Measurements from ENCODE around the gene FBN3. TPM values are rescaled to one million over a fixed set of nuclear protein-coding genes. Genes with fewer than 3 reads are reported as not detected.

The FBN3 gene
- total RNA-seq, 1 experiment from 2014 or later = 0.10 TPM

DNA sequence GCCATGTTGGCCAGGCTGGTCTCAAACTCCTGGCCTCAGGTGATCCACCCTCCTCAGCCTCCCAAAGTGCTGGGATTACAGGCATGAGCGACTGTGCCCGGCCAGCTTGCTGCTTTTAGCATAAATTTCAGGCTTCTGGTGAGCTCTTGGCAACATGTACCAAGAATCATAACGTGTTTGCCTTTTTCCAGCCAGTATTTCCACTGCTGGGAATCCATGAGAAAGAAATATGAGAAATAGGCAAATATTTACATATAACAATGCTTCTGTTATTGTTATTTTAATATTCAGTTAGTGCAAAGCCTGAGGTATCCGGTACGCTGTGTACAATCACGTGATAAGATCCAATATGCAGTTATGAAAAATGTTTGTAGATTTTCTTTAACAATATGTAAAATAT, 30.6 kb upstream of the FBN3 start:
- in situ Hi-C loops (cut with HindIII; ENCODE audit: low pct_unique_long_range_greater_than_20kb, low sequenced_read_pairs) = no loop called here
- no peak for TF ChIP-seq POLR2AphosphoS5 (IDR thresholded peaks at IDR 0.05; ENCODE audit: low read depth, low read length)
- TF ChIP-seq, protein P1, sequence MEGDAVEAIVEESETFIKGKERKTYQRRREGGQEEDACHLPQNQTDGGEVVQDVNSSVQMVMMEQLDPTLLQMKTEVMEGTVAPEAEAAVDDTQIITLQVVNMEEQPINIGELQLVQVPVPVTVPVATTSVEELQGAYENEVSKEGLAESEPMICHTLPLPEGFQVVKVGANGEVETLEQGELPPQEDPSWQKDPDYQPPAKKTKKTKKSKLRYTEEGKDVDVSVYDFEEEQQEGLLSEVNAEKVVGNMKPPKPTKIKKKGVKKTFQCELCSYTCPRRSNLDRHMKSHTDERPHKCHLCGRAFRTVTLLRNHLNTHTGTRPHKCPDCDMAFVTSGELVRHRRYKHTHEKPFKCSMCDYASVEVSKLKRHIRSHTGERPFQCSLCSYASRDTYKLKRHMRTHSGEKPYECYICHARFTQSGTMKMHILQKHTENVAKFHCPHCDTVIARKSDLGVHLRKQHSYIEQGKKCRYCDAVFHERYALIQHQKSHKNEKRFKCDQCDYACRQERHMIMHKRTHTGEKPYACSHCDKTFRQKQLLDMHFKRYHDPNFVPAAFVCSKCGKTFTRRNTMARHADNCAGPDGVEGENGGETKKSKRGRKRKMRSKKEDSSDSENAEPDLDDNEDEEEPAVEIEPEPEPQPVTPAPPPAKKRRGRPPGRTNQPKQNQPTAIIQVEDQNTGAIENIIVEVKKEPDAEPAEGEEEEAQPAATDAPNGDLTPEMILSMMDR (IDR thresholded peaks at IDR 0.05) = no peak
- TF ChIP-seq SIN3A (IDR thresholded peaks at IDR 0.05; ENCODE audit: borderline replicate concordance, insufficient read depth, low read depth, low read length) = no peak
- no peak for TF ChIP-seq TCF7L2 (IDR thresholded peaks at IDR 0.05; ENCODE audit: low read depth, low read length)
- intact Hi-C loops (cut with micrococcal nuclease; ENCODE audit: unreplicated experiment) = no loop called here
- Histone ChIP-seq H3K27me3 (ENCODE audit: control insufficient read depth, insufficient read depth, low read length) (no peaks in the 10 kb centered on the region), H3K4me3 (ENCODE audit: low read depth in 2 of 2, low read length in 2 of 2) (no peak overlapping the region), H3K4me1 (ENCODE audit: control insufficient read depth, insufficient read depth, low read length) (no peaks in the 10 kb centered on the region), H3K27ac (ENCODE audit: low read length) (no peak overlapping the region), H3K9me3 (ENCODE audit: control insufficient read depth, insufficient read depth, low read depth, low read length) (no peaks in the 10 kb centered on the region), H3K36me3 (ENCODE audit: control insufficient read depth, insufficient read depth, low read length) (no peaks in the 10 kb centered on the region)
- POLR2A ChIA-PET = interaction anchor here (0.6 to 0.7 kb wide), 2 partner anchors 39 to 166 kb away, joined by 7 to 10 read pairs; no protein-coding TSS in a partner anchor
- ATAC-seq (no peak), DNase-seq (ENCODE audit: low read depth, low spot score) (no peak)
- CTCF ChIA-PET = no interaction called here
- BruUV-seq (replicated peaks) = no TSS peak

DNA sequence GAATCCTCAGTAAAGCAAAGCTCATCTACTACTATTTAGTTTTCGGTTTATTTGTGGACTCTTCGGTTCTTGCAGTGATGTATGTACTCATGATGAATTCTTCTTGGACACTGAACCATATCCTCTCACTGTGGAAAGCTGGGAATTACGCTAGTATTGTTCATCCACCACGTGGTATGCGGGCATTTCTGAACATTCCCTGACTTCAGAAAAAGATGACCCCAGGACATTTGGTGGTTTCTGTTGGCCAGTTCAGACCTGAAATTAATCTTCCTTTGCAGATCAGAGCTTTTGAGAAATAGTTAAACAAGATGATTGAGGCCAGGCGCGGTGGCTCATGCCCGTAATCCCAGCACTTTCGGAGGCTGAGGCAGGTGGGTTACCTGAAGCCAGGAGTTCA, 25.3 kb upstream of the FBN3 start:
- Histone ChIP-seq H3K27ac (ENCODE audit: low read length) (no peak overlapping the region), H3K4me1 (ENCODE audit: control insufficient read depth, insufficient read depth, low read length) (no peaks in the 10 kb centered on the region), H3K27me3 (ENCODE audit: control insufficient read depth, insufficient read depth, low read length) (no peaks in the 10 kb centered on the region), H3K36me3 (ENCODE audit: control insufficient read depth, insufficient read depth, low read length) (no peaks in the 10 kb centered on the region), H3K4me3 (ENCODE audit: low read depth in 2 of 2, low read length in 2 of 2) (no peak overlapping the region), H3K9me3 (ENCODE audit: control insufficient read depth, insufficient read depth, low read depth, low read length) (no peaks in the 10 kb centered on the region)
- no peak for DNase-seq (ENCODE audit: low read depth, low spot score)
- no peak for ATAC-seq
- BruUV-seq (replicated peaks) = no TSS peak
- ChIA-PET CTCF (no interaction called here), POLR2A (no interaction called here)
- in situ Hi-C loops (cut with HindIII; ENCODE audit: low pct_unique_long_range_greater_than_20kb, low sequenced_read_pairs) = no loop called here
- TF ChIP-seq POLR2AphosphoS5 (IDR thresholded peaks at IDR 0.05; ENCODE audit: low read depth, low read length) (no peak), SIN3A (IDR thresholded peaks at IDR 0.05; ENCODE audit: borderline replicate concordance, insufficient read depth, low read depth, low read length) (no peak)
- intact Hi-C loops (cut with micrococcal nuclease; ENCODE audit: unreplicated experiment) = no loop called here

DNA sequence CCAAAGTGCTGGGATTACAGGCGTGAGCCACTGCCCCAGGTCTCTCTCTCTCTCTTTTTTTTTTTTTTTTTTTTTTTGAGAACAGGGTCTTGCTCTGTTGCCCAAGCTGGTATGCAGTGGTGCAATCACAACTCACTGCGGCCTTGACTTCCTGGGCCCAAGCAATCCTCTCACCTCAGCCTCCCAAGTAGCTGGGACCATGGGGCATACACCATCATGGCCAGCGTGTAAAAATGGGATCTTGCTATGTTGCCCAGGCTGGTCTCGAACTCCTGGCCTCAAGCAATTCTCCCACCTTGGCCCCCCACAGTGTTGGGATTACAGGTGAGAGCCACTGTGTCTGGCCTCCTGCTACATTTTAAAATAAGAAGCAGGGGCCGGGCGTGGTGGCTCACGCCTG, 19.1 kb upstream of the FBN3 start:
- H3K36me3 ChIP-seq (ENCODE audit: control insufficient read depth, insufficient read depth, low read length) = no peaks in the 10 kb centered on the region
- H3K4me1 ChIP-seq (ENCODE audit: control insufficient read depth, insufficient read depth, low read length) = no peaks in the 10 kb centered on the region
- in situ Hi-C loops (cut with HindIII; ENCODE audit: low pct_unique_long_range_greater_than_20kb, low sequenced_read_pairs) (no loop called here), intact Hi-C loops (cut with micrococcal nuclease; ENCODE audit: unreplicated experiment) (no loop called here)
- DNase-seq (ENCODE audit: low read depth, low spot score) = no peak
- ATAC-seq = no peak
- no peak overlapping the region for H3K27ac ChIP-seq (ENCODE audit: low read length)
- POLR2A ChIA-PET = no interaction called here
- no peak overlapping the region for H3K4me3 ChIP-seq (ENCODE audit: low read depth in 2 of 2, low read length in 2 of 2)
- H3K27me3 ChIP-seq (ENCODE audit: control insufficient read depth, insufficient read depth, low read length) = no peaks in the 10 kb centered on the region
- TF ChIP-seq TCF7L2 (IDR thresholded peaks at IDR 0.05; ENCODE audit: low read depth, low read length) (no peak), POLR2AphosphoS5 (IDR thresholded peaks at IDR 0.05; ENCODE audit: low read depth, low read length) (no peak), SIN3A (IDR thresholded peaks at IDR 0.05; ENCODE audit: borderline replicate concordance, insufficient read depth, low read depth, low read length) (no peak)
- TF ChIP-seq, protein P2, sequence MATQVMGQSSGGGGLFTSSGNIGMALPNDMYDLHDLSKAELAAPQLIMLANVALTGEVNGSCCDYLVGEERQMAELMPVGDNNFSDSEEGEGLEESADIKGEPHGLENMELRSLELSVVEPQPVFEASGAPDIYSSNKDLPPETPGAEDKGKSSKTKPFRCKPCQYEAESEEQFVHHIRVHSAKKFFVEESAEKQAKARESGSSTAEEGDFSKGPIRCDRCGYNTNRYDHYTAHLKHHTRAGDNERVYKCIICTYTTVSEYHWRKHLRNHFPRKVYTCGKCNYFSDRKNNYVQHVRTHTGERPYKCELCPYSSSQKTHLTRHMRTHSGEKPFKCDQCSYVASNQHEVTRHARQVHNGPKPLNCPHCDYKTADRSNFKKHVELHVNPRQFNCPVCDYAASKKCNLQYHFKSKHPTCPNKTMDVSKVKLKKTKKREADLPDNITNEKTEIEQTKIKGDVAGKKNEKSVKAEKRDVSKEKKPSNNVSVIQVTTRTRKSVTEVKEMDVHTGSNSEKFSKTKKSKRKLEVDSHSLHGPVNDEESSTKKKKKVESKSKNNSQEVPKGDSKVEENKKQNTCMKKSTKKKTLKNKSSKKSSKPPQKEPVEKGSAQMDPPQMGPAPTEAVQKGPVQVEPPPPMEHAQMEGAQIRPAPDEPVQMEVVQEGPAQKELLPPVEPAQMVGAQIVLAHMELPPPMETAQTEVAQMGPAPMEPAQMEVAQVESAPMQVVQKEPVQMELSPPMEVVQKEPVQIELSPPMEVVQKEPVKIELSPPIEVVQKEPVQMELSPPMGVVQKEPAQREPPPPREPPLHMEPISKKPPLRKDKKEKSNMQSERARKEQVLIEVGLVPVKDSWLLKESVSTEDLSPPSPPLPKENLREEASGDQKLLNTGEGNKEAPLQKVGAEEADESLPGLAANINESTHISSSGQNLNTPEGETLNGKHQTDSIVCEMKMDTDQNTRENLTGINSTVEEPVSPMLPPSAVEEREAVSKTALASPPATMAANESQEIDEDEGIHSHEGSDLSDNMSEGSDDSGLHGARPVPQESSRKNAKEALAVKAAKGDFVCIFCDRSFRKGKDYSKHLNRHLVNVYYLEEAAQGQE (IDR thresholded peaks at IDR 0.05; ENCODE audit: insufficient read depth in 1 of 2, low read depth in 2 of 2, low read length in 1 of 2) = no peak
- TF ChIP-seq, protein P1 (IDR thresholded peaks at IDR 0.05) = no peak
- CTCF ChIA-PET = no interaction called here
- no peaks in the 10 kb centered on the region for H3K9me3 ChIP-seq (ENCODE audit: control insufficient read depth, insufficient read depth, low read depth, low read length)
- BruUV-seq (replicated peaks) = no TSS peak

Data from Panc1 (cell line).